GM18498 (cell line): ENCODE results near the gene C5orf63.
A peak's percentile ranks its signal among the peaks of the same experiment; 100 is the strongest.
"Not testable (repeated sequence)": the region's sequence is repeated elsewhere in the genome, so short reads cannot be mapped to it uniquely, and the experiment has no call there.

ENCODE experiments used
- ATAC-seq: cut with Tn5 transposase; IDR thresholded peaks from one replicate; pipeline ENCODE4 v1.9.1; 2021; ENCODE audit warnings: mild to moderate bottlenecking, moderate library complexity; ENCODE audit not compliant: unreplicated experiment

Gene C5orf63

GRCh38 chr5:127072861-127073846 lies at the start of gene C5orf63:
Gene C5orf63, minus strand, starts transcription at chr5:127073502. Its CDS starts 14,507 bp downstream, at chr5:127058995.
- ATAC-seq: peak; percentile 99

GRCh38 chr5:127112347-127112864 lies 39.1 kb upstream of the C5orf63 start:
- no peak for ATAC-seq

GRCh38 chr5:127111112-127111511 lies 37.8 kb upstream of the C5orf63 start:
- ATAC-seq: peak; percentile 67

- not testable (repeated sequence) for ATAC-seq
Observed at GRCh38 chr5:127108624-127109260, 35.4 kb upstream of the C5orf63 start.

GRCh38 chr5:127101935-127102334 lies 28.6 kb upstream of the C5orf63 start:
- ATAC-seq: no peak

- no peak for ATAC-seq
Observed at GRCh38 chr5:127101533-127101932, 28.2 kb upstream of the C5orf63 start.

GRCh38 chr5:127098241-127098640 lies 24.9 kb upstream of the C5orf63 start:
- no peak for ATAC-seq

- no peak for ATAC-seq
Observed at GRCh38 chr5:127097278-127097677, 24.0 kb upstream of the C5orf63 start.

GRCh38 chr5:127096328-127096993 lies 23.2 kb upstream of the C5orf63 start:
- no peak for ATAC-seq

GRCh38 chr5:127094161-127094814 lies 21.0 kb upstream of the C5orf63 start:
- no peak for ATAC-seq

GRCh38 chr5:127092690-127093089 lies 19.4 kb upstream of the C5orf63 start:
- ATAC-seq: no peak

- no peak for ATAC-seq
Observed at GRCh38 chr5:127089191-127089590, 15.9 kb upstream of the C5orf63 start.

- ATAC-seq: no peak
Observed at GRCh38 chr5:127088251-127088650, 14.9 kb upstream of the C5orf63 start.

GRCh38 chr5:127086589-127086988 lies 13.3 kb upstream of the C5orf63 start:
- no peak for ATAC-seq

- ATAC-seq: no peak
Observed at GRCh38 chr5:127085796-127086195, 12.5 kb upstream of the C5orf63 start.

- no peak for ATAC-seq
Observed at GRCh38 chr5:127085371-127085770, 12.1 kb upstream of the C5orf63 start.

GRCh38 chr5:127084656-127085055 lies 11.4 kb upstream of the C5orf63 start:
- no peak for ATAC-seq

GRCh38 chr5:127083711-127084110 lies 10.4 kb upstream of the C5orf63 start:
- ATAC-seq: no peak

GRCh38 chr5:127079994-127080491 lies 6.7 kb upstream of the C5orf63 start:
- no peak for ATAC-seq

- ATAC-seq: no peak
Observed at GRCh38 chr5:127077366-127077765, 4.1 kb upstream of the C5orf63 start.
